ENCODE data around the gene POLR1G.

DNA sequence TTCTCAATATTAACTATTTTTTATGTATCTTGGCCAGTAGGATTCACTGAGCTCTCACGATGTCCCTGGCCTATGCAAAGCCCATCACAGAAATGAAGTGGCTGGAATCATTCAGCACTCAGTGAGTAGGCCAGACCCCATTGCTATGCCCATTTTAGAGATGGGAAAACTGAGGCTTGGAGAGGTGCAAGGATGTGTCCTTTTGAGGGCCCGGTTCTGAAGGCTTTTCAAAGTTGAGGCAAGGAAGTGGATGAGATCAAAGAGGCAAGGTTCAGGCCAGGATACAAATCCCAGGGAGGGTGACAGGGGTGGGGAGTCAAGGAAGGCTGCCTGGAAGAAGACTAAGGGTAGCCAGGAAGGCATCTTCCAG lies 35.9 kb downstream of the POLR1G start:
- TF ChIP-seq, protein P1, sequence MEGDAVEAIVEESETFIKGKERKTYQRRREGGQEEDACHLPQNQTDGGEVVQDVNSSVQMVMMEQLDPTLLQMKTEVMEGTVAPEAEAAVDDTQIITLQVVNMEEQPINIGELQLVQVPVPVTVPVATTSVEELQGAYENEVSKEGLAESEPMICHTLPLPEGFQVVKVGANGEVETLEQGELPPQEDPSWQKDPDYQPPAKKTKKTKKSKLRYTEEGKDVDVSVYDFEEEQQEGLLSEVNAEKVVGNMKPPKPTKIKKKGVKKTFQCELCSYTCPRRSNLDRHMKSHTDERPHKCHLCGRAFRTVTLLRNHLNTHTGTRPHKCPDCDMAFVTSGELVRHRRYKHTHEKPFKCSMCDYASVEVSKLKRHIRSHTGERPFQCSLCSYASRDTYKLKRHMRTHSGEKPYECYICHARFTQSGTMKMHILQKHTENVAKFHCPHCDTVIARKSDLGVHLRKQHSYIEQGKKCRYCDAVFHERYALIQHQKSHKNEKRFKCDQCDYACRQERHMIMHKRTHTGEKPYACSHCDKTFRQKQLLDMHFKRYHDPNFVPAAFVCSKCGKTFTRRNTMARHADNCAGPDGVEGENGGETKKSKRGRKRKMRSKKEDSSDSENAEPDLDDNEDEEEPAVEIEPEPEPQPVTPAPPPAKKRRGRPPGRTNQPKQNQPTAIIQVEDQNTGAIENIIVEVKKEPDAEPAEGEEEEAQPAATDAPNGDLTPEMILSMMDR (conservative IDR thresholded peaks at IDR 0.05; ENCODE audit: low read length): no peak
- TF ChIP-seq EZH2phosphoT487 (IDR thresholded peaks at IDR 0.05; ENCODE audit: borderline replicate concordance): no peak

Measured in Loucy (cell line).